Spleen (tissue), 11 donors: Measurements from ENCODE around the gene SPOP. TPM values are rescaled to one million over a fixed set of nuclear protein-coding genes. Genes with fewer than 3 reads are reported as not detected.

Source experiments
- DNase-seq: peaks from one replicate; pipeline ENCODE4 v3.0.0-alpha.2; 2020
- H3K27ac ChIP-seq, 8 donors: fragments of 200-600 bp; sonication (generic) in 7 of 8; 1 replicate in 4 of 8; 2 replicates in 4 of 8; pipeline versions ENCODE4 v1.5.0 to v1.8.0; 2016 to 2021; ENCODE audit warnings: inconsistent platforms in 4 of 8, mild to moderate bottlenecking in 4 of 8, moderate library complexity in 1 of 8
- H3K27me3 ChIP-seq, 7 donors: fragments of 200-600 bp; sonication (generic) in 6 of 7; replicated peaks in 1 of 7; 1 replicate in 4 of 7; 2 replicates in 3 of 7; pipeline versions ENCODE4 v1.5.0 to v1.8.0; 2016 to 2021; ENCODE audit warnings: inconsistent platforms in 3 of 7, mild to moderate bottlenecking in 1 of 7
- H3K36me3 ChIP-seq, 6 donors: fragments of 200-600 bp; sonication (generic) in 5 of 6; 1 replicate in 4 of 6; 2 replicates in 2 of 6; pipeline versions ENCODE4 v1.5.0 to v1.8.0; 2016 to 2021; ENCODE audit warnings: inconsistent platforms in 2 of 6
- H3K4me1 ChIP-seq, 6 donors: fragments of 200-600 bp; sonication (generic) in 5 of 6; 1 replicate in 3 of 6; 2 replicates in 3 of 6; pipeline versions ENCODE4 v1.5.0 to v1.8.0; 2016 to 2021; ENCODE audit warnings: inconsistent platforms in 3 of 6
- H3K4me3 ChIP-seq, 8 donors: fragments of 200-600 bp; sonication (generic) in 7 of 8; 1 replicate in 4 of 8; 2 replicates in 4 of 8; pipeline versions ENCODE4 v1.5.0 to v1.8.0; 2016 to 2021; ENCODE audit warnings: inconsistent platforms in 4 of 8, mild to moderate bottlenecking in 4 of 8, moderate library complexity in 2 of 8
- H3K9me3 ChIP-seq, 8 donors: fragments of 200-600 bp; sonication (generic) in 7 of 8; 1 replicate in 4 of 8; 2 replicates in 4 of 8; pipeline versions ENCODE4 v1.5.0 to v1.8.0; 2016 to 2021; ENCODE audit warnings: inconsistent platforms in 4 of 8
- POLR2A ChIP-seq, 3 donors: fragments of 450-650 bp; IDR thresholded peaks; one replicate each; pipeline ENCODE4 v1.5.1; 2017; ENCODE audit warnings: antibody characterized with exemption in 3 of 3, mild to moderate bottlenecking in 1 of 3
- POLR2AphosphoS5 ChIP-seq, 3 donors: sonication (generic); formaldehyde crosslinking; IDR thresholded peaks; one replicate each; pipeline ENCODE4 v1.5.1; 2017; ENCODE audit warnings: antibody characterized with exemption in 3 of 3
- WGBS, 5 donors: extraction: QIAGEN DNeasy Blood & Tissue Kit in 3 of 5; methylation state at CpG; one replicate each; pipeline versions ENCODE4 v1.1.5 to v1.1.7; 2013 to 2018; 5-methylcytosine and 5-hydroxymethylcytosine counted together
- intact Hi-C: fragments of 100-400 bp; cut with DNase I; formaldehyde crosslinking; loops from one replicate; pipeline ENCODE4 v1.15.0; 2023; ENCODE audit warnings: low total_unique reads
- polyA plus RNA-seq, 3 donors: library from polyadenylated mRNA; stranded (reverse); fragments of 200-250 nt; gene quantifications; one replicate each; pipeline ENCODE4 v1.2.1, GENCODE V29; 2013
- total RNA-seq, 7 donors: library from RNA; depleted of rRNA in 3 of 7; stranded (reverse); fragments of >200 nt in 3 of 7; fragmentation: NEBNext Ultra II Directional in 4 of 7; extraction: Animal tissue kit (Norgen Biotek cat#: 25700) in 4 of 7; gene quantifications; one replicate each; pipeline versions ENCODE4 v1.1.0 to v1.2.1, GENCODE V29; 2016 to 2021
- TF ChIP-seq, protein P1 (sequence below), 11 experiments: fragments of 200-600 bp in 7 of 11; fragments of 450-650 bp in 4 of 11; sonication (generic) in 4 of 11; IDR thresholded peaks in 8 of 11; conservative IDR thresholded peaks in 3 of 11; 1 replicate in 7 of 11; 2 replicates in 4 of 11; pipeline versions ENCODE4 v1.4.0 to v1.8.0; 2016 to 2021; ENCODE audit warnings: antibody characterized with exemption in 11 of 11, inconsistent platforms in 4 of 11, mild to moderate bottlenecking in 1 of 11
- donor health status: healthy with polysubstance abuse.
- donor health status: DM: no; HTN: no; CAD: no; lungs with moderate emphysema.
- donor health status: DM: no; HTN: no; CAD: no.
- donor health status: Bipolar disorder and iron deficiency.
- donor health status: healthy.
- donor health status: DM: no; HTN: no; CAD: no.
- donor health status: DM: yes; HTN: yes; CAD: no.

Gene SPOP
- total and polyA plus RNA-seq, 10 donors: 23.7 to 86.4 (median 67.8) TPM

DNA sequence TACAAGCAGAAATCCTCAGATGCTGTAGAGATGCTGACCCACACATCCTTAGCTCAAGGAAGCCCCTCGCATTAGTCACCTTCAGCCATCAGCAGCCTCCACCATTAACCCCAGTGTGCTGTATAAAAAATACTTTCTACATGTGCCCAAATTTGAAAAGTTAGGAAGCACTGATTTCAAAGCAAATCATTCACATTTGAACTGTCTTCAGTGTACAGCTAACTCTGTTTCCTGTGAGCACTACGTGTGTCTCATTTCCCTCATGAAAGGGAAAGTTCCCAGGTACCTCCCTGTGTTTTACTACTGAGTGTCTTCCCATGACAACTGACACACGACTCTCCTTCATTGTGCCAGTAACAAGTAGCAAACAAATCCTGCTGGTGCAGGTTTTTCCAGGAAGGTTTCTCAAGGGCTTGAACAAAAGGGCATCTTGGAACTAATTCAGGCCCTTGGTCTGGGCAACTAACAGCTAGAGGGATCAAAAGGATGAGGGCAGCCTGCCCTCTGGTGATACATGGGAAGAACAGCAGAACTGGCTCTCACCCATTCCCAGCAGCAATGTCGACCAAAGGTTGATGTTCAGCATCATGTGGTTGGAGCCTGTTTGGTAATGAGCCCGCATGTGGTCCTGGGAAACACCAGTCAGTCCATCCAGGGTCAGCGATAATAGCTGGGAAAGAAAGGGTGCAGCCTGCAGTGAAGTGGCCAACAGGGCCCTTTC, 25.8 kb upstream of the SPOP start:
- Histone ChIP-seq H3K9me3 (no peaks in the 10 kb centered on the region), H3K27ac (no peak overlapping the region), H3K4me1 (peaks cover 10 to 52% (median 29%) of the 10 kb centered on the region in 6 donors), H3K4me3 (no peak overlapping the region), H3K27me3 (no peaks in the 10 kb centered on the region), H3K36me3 (peaks cover 9 to 78% (median 64%) of the 10 kb centered on the region in 6 donors)
- 55 to 69% (median 64%) methylated on average over 6 of the region's 6 CpGs for WGBS, 5 donors
- TF ChIP-seq POLR2AphosphoS5 (IDR thresholded peaks at IDR 0.05) (no peak), POLR2A (IDR thresholded peaks at IDR 0.05) (no peak)
- TF ChIP-seq, protein P1, sequence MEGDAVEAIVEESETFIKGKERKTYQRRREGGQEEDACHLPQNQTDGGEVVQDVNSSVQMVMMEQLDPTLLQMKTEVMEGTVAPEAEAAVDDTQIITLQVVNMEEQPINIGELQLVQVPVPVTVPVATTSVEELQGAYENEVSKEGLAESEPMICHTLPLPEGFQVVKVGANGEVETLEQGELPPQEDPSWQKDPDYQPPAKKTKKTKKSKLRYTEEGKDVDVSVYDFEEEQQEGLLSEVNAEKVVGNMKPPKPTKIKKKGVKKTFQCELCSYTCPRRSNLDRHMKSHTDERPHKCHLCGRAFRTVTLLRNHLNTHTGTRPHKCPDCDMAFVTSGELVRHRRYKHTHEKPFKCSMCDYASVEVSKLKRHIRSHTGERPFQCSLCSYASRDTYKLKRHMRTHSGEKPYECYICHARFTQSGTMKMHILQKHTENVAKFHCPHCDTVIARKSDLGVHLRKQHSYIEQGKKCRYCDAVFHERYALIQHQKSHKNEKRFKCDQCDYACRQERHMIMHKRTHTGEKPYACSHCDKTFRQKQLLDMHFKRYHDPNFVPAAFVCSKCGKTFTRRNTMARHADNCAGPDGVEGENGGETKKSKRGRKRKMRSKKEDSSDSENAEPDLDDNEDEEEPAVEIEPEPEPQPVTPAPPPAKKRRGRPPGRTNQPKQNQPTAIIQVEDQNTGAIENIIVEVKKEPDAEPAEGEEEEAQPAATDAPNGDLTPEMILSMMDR (IDR thresholded peaks at IDR 0.05 in 8 of 11, conservative IDR thresholded peaks at IDR 0.05 in 3 of 11): peak in 4 of 11 experiments; percentile 13 to 44 (median 24)
- peak; percentile 17 for DNase-seq
- intact Hi-C loops: loop anchor here (10.0 kb wide), 1 partner anchor 151 kb away; no protein-coding TSS in a partner anchor

DNA sequence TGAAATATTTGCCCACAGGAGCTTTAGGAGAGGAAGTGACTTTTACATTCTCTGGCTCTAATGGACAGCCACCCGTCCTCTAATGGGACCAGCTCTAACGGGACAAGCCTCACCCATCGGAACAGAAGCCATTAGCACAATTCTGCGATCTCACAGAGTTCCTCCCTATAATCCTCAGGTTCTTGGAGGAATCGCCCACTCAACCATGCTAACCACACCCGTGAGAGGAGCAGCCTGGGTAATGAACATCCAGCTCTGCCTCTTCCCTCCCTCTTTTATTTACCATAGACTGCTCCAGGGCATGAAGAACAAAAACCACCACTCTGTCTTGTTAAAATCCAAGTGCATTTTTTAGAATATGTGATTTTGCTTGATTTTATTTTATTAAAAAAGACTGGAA, 23.1 kb upstream of the SPOP start:
- H3K27me3 ChIP-seq: no peaks in the 10 kb centered on the region
- no peaks in the 10 kb centered on the region for H3K9me3 ChIP-seq
- H3K4me3 ChIP-seq: no peak overlapping the region
- peaks cover 9 to 71% (median 62%) of the 10 kb centered on the region in 6 donors for H3K36me3 ChIP-seq
- TF ChIP-seq, protein P1 (IDR thresholded peaks at IDR 0.05 in 8 of 11, conservative IDR thresholded peaks at IDR 0.05 in 3 of 11): no peak
- TF ChIP-seq POLR2A (IDR thresholded peaks at IDR 0.05): no peak
- TF ChIP-seq POLR2AphosphoS5 (IDR thresholded peaks at IDR 0.05): no peak
- intact Hi-C loops: loop anchor here (10.0 kb wide), 1 partner anchor 154 kb away; no protein-coding TSS in a partner anchor
- no peak for DNase-seq
- WGBS, 5 donors: 85 to 91% (median 88%) methylated on average over 6 of the region's 6 CpGs
- H3K4me1 ChIP-seq: peaks cover 0 to 40% (median 12%) of the 10 kb centered on the region in 6 donors
- no peak overlapping the region for H3K27ac ChIP-seq

DNA sequence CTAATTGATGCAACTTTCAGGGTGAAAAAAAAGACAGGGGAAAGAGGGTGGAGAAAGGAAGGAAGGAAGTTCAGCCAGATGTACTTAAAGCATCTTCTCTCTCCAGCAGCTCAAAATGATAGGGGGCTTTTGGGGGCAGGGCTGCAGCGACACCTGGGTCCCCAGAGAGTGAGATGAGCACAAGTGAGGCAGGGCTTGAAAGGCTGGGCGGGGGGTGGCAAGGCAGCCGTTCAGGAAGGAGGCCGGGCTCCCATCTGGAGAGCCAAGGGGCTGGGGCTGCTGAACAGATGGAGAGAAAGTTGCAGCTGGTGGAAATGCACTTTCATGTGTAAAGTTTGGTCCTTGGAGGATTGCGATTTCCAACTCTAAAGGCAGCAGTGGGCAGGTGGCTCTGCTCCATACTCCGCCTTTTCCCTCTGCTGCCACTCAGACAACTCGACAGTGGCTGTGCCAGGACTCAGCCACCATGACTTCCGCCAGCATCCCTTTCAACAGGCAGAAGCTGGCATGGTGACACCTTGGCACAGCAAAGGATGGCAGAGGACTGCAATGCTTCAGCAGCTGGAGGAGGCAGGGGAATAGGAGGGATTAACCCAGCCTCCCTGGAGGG, 22.2 kb upstream of the SPOP start:
- WGBS, 5 donors: 45 to 66% (median 56%) methylated on average over 7 to 8 of the region's 8 CpGs
- intact Hi-C loops: loop anchor here (5.0 to 10.0 kb wide), 2 partner anchors 128 to 155 kb away; no protein-coding TSS in a partner anchor
- Histone ChIP-seq H3K27me3 (no peaks in the 10 kb centered on the region), H3K4me1 (peaks cover 0 to 40% (median 14%) of the 10 kb centered on the region in 6 donors), H3K9me3 (no peaks in the 10 kb centered on the region), H3K27ac (no peak overlapping the region), H3K4me3 (no peak overlapping the region), H3K36me3 (peaks cover 9 to 62% (median 54%) of the 10 kb centered on the region in 6 donors)
- DNase-seq: peak; percentile 57
- TF ChIP-seq POLR2AphosphoS5 (IDR thresholded peaks at IDR 0.05): peak in 1 of 3 donors; percentile 39
- TF ChIP-seq POLR2A (IDR thresholded peaks at IDR 0.05): no peak
- TF ChIP-seq, protein P1 (IDR thresholded peaks at IDR 0.05 in 8 of 11, conservative IDR thresholded peaks at IDR 0.05 in 3 of 11): no peak

DNA sequence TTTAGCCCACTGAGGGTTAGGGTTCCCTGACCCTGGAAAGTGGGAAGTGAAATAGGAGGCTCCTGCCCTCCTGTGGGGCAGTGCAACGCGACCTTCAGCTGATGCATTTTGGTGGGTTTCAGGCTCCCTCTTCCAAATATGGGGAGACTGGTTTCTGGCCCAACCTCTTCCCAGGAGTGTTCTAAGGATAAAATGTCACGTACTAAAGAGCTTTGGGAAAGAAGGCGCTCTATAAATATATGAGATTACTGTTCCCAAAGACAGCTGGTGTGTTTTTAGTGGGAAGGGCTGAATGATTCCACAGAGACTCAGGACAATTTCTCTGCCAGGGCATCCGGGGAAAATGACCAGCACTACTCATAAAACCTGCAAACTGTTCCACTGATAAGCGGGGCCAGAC, 20.1 kb upstream of the SPOP start:
- Histone ChIP-seq H3K36me3 (peaks cover 2 to 41% (median 34%) of the 10 kb centered on the region in 6 donors), H3K4me1 (peaks cover 0 to 28% (median 15%) of the 10 kb centered on the region in 6 donors), H3K27me3 (no peaks in the 10 kb centered on the region), H3K4me3 (no peak overlapping the region), H3K9me3 (no peaks in the 10 kb centered on the region), H3K27ac (no peak overlapping the region)
- WGBS, 5 donors: 71 to 83% (median 77%) methylated on average over 6 of the region's 6 CpGs
- intact Hi-C loops: loop anchor here (5.0 kb wide), 1 partner anchor 126 kb away; no protein-coding TSS in a partner anchor
- TF ChIP-seq POLR2AphosphoS5 (IDR thresholded peaks at IDR 0.05) (no peak), POLR2A (IDR thresholded peaks at IDR 0.05) (no peak)
- TF ChIP-seq, protein P1 (IDR thresholded peaks at IDR 0.05 in 8 of 11, conservative IDR thresholded peaks at IDR 0.05 in 3 of 11): no peak
- DNase-seq: no peak
